Nephron progenitor cell (in vitro differentiated cells): ENCODE data around the gene AURKA.

Experiments used
- DNase-seq: peaks from one replicate; pipeline ENCODE4 v3.0.0; 2021
- H3K27ac Mint-ChIP-seq: 2 replicates; pipeline ENCODE4 v1.8.0; 2021; ENCODE audit warnings: mild to moderate bottlenecking, moderate library complexity, mixed read lengths
- H3K27me3 Mint-ChIP-seq: 2 replicates; pipeline ENCODE4 v1.8.0; 2021; ENCODE audit warnings: mild to moderate bottlenecking, low read depth, mixed read lengths; ENCODE audit not compliant: poor library complexity
- H3K36me3 Mint-ChIP-seq: 2 replicates; pipeline ENCODE4 v1.8.0; 2021; ENCODE audit warnings: low read depth, mixed read lengths
- H3K4me1 Mint-ChIP-seq: 2 replicates; pipeline ENCODE4 v1.8.0; 2021; ENCODE audit warnings: mixed read lengths
- H3K4me3 Mint-ChIP-seq: 2 replicates; pipeline ENCODE4 v1.8.0; 2021; ENCODE audit warnings: mild to moderate bottlenecking, moderate library complexity, mixed read lengths
- H3K9me3 Mint-ChIP-seq: 2 replicates; pipeline ENCODE4 v1.8.0; 2021; ENCODE audit warnings: mild to moderate bottlenecking, moderate library complexity, mixed read lengths
- TF ChIP-seq, protein P1 (sequence below): fragments of 200-600 bp; sonication (generic); IDR thresholded peaks from 2 replicates; pipeline ENCODE4 v1.5.0; 2021; ENCODE audit warnings: antibody characterized with exemption

AURKA gene

DNA sequence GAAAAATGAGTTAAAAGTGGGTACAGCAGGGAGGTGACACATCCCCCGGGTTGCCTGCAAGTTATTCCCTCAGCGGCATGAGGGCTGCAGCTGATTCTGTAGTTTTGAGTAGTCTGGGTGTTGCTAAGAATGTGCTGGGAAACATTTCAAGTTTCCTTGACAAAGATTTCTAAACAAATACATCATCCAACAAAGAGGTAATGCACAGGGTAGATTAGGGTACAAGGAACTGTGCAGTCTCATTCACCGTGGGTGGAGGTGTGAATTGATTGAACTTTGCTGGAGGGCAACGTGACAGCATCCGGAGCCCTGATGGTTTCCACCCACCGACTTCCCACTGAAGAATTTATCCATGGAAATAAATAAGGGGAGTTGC, 41.9 kb upstream of the AURKA start:
- Mint-ChIP-seq H3K27me3 (peaks cover 27% of the 10 kb centered on the region), H3K4me1 (no peaks in the 10 kb centered on the region), H3K27ac (no peak overlapping the region), H3K9me3 (no peaks in the 10 kb centered on the region), H3K4me3 (no peak overlapping the region), H3K36me3 (no peaks in the 10 kb centered on the region)
- TF ChIP-seq, protein P1, sequence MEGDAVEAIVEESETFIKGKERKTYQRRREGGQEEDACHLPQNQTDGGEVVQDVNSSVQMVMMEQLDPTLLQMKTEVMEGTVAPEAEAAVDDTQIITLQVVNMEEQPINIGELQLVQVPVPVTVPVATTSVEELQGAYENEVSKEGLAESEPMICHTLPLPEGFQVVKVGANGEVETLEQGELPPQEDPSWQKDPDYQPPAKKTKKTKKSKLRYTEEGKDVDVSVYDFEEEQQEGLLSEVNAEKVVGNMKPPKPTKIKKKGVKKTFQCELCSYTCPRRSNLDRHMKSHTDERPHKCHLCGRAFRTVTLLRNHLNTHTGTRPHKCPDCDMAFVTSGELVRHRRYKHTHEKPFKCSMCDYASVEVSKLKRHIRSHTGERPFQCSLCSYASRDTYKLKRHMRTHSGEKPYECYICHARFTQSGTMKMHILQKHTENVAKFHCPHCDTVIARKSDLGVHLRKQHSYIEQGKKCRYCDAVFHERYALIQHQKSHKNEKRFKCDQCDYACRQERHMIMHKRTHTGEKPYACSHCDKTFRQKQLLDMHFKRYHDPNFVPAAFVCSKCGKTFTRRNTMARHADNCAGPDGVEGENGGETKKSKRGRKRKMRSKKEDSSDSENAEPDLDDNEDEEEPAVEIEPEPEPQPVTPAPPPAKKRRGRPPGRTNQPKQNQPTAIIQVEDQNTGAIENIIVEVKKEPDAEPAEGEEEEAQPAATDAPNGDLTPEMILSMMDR, result no peak
- DNase-seq, result no peak

DNA sequence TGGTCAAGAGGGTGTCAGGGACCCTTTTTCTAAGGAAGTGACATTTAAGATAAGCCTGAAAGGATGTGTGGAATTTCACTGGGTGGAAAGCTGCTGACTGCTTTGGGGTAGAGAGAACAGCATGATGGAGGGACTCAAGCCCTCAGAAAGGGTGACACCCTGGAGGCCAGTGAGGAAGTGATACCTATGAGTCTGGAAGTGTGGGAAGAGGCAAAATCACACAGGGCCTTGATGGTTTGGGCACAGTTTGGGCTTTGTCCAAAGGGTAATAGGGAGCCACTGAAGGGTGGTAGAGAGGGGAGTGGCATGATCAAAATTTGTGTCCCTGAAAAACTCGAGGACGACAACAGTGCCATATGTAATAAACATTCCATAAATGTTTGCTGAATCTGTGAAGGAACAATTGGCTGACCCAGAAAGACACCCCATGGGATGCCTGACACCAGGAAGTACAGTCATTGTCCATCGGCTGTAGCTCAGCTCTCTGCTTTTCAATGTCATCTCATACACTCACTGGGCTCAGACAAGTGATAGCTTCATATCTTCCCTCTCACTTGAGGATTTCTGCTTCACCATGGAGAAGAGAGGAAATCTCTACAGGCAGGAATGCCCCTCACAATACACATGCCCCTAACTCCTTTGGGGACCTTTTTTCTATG, 41.3 kb upstream of the AURKA start:
- DNase-seq, result no peak
- H3K4me3 Mint-ChIP-seq, result no peak overlapping the region
- H3K27ac Mint-ChIP-seq, result no peak overlapping the region
- no peaks in the 10 kb centered on the region for H3K4me1 Mint-ChIP-seq
- no peaks in the 10 kb centered on the region for H3K36me3 Mint-ChIP-seq
- no peaks in the 10 kb centered on the region for H3K9me3 Mint-ChIP-seq
- peaks cover 28% of the 10 kb centered on the region for H3K27me3 Mint-ChIP-seq
- TF ChIP-seq, protein P1, result no peak

DNA sequence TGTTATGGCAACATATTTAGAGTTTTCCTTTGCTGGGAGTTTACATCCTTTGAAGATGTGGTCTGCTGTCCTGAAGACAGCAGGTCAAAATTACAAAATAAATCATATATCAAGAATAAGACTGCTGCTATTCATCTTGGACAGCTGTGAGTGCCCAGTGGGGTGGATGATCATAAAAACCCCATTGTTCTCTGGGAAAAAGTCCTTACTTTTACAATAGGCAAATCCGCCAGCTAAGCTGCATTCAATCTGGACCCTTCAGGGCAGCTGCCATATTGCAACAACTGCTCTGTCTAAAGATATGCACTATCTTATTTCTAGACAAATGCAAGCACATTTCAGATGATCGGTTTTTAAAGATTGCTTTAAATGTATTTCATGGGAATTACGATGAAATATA, 39.5 kb upstream of the AURKA start:
- Mint-ChIP-seq H3K9me3 (no peaks in the 10 kb centered on the region), H3K27ac (no peak overlapping the region), H3K27me3 (peaks cover 41% of the 10 kb centered on the region), H3K4me3 (no peak overlapping the region), H3K4me1 (no peaks in the 10 kb centered on the region), H3K36me3 (no peaks in the 10 kb centered on the region)
- TF ChIP-seq, protein P1, result no peak
- no peak for DNase-seq

DNA sequence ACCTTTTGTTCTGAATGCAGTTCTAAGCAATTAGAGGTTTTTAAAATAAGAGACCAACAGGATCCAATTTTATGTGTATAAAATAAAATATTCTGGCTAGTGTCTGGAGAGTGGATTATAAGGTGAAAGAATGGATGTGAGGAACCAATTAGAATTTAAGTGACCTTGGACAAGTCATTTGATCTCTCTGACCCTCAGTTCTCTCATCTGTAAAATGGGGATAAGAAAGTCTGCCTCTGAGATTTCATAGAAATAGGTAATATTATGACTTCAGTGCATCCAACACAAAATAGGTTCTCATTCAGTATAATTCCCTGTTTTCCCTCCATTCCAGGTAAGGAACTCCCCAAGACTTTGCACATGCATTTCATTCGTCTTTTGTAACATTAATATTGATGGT, 38.9 kb upstream of the AURKA start:
- TF ChIP-seq, protein P1, result no peak
- no peaks in the 10 kb centered on the region for H3K9me3 Mint-ChIP-seq
- no peak for DNase-seq
- peaks cover 42% of the 10 kb centered on the region for H3K27me3 Mint-ChIP-seq
- no peaks in the 10 kb centered on the region for H3K36me3 Mint-ChIP-seq
- no peak overlapping the region for H3K4me3 Mint-ChIP-seq
- no peaks in the 10 kb centered on the region for H3K4me1 Mint-ChIP-seq
- H3K27ac Mint-ChIP-seq, result no peak overlapping the region

DNA sequence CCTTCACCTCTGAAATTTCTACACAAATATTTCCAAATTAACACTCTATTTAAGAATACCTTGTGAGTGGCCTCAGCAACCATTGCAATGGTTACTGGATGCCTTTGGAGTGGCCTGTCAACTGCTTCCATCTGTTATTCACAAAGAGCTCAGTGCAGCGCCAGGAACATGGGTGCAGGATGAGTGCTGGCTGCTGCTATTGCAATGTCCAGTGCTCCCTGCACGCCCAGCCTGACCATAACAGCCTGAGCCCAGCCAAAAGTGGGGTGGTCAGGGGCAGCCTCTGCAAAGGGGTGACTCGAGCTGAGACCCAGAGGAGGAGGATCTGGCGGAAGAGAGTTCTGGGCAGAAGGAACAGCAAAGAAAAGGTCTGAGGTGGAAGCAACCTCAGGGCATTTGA, 38.4 kb upstream of the AURKA start:
- no peak overlapping the region for H3K4me3 Mint-ChIP-seq
- TF ChIP-seq, protein P1, result no peak
- H3K4me1 Mint-ChIP-seq, result no peaks in the 10 kb centered on the region
- H3K27me3 Mint-ChIP-seq, result peaks cover 42% of the 10 kb centered on the region
- no peak overlapping the region for H3K27ac Mint-ChIP-seq
- no peaks in the 10 kb centered on the region for H3K36me3 Mint-ChIP-seq
- DNase-seq, result no peak
- H3K9me3 Mint-ChIP-seq, result no peaks in the 10 kb centered on the region

DNA sequence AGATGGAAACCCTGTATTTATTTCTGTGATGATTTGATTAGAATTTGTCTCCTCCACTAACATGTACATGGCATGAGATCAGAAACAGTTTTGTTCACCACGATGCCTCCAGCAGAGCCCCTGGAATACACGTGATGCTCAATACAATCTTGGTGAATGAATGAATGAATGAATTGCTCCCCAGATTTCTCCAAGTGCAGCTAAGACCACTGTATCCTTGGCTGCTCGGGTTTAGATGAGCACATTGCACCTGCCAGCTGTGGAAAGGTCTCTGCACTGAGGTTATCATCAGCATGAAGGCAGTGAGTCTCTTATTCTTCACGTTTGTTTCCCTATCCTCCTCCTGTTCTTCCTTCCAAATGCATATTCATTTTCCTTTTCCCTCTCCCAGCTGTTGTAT, 37.9 kb upstream of the AURKA start:
- H3K4me1 Mint-ChIP-seq, result no peaks in the 10 kb centered on the region
- no peaks in the 10 kb centered on the region for H3K9me3 Mint-ChIP-seq
- H3K27ac Mint-ChIP-seq, result no peak overlapping the region

More for the DNA sequence above, 37.9 kb upstream of the AURKA start:
- Mint-ChIP-seq H3K36me3 (no peaks in the 10 kb centered on the region), H3K4me3 (no peak overlapping the region), H3K27me3 (peaks cover 42% of the 10 kb centered on the region)
- no peak for DNase-seq
- TF ChIP-seq, protein P1, result no peak
